Neural cell (in vitro differentiated cells): Measurements from ENCODE around the gene EPB41L5. TPM values are rescaled to one million over a fixed set of nuclear protein-coding genes. Genes with fewer than 3 reads are reported as not detected.

Source experiments
- H2AFZ ChIP-seq: fragments of 200-600, 300-800 bp; sonication (generic), shearing (Covaris generic); 2 replicates; pipeline ENCODE4 v1.6.0; 2014; ENCODE audit warnings: low read depth, mild to moderate bottlenecking, antibody characterized with exemption, low read length, moderate library complexity
- H3F3A ChIP-seq: fragments of 200-600 bp; shearing (Covaris generic); 2 replicates; pipeline ENCODE4 v1.6.1; 2016; ENCODE audit warnings: mild to moderate bottlenecking, moderate library complexity, mixed read lengths, antibody characterized with exemption, low read length; ENCODE audit not compliant: insufficient read depth, poor library complexity, severe bottlenecking
- H3K27ac ChIP-seq: fragments of 200-600, 300-800 bp; sonication (generic), shearing (Covaris generic); 2 replicates; pipeline ENCODE4 v1.5.1; 2014; ENCODE audit warnings: mild to moderate bottlenecking, low read length, moderate library complexity
- H3K27me3 ChIP-seq: fragments of 300-800, 200-600 bp; sonication (generic), shearing (Covaris generic); 2 replicates; pipeline ENCODE4 v1.6.0; 2014; ENCODE audit warnings: mild to moderate bottlenecking, low read depth, low read length, moderate library complexity; ENCODE audit not compliant: insufficient read depth
- H3K36me3 ChIP-seq: fragments of 300-800, 200-600 bp; sonication (generic), shearing (Covaris generic); 2 replicates; pipeline ENCODE4 v1.5.1; 2014; ENCODE audit warnings: mild to moderate bottlenecking, antibody characterized with exemption, low read length, moderate library complexity; ENCODE audit not compliant: insufficient read depth
- H3K4me2 ChIP-seq: fragments of 300-800, 200-600 bp; sonication (generic), shearing (Covaris generic); 2 replicates; pipeline ENCODE4 v1.6.0; 2014; ENCODE audit warnings: mild to moderate bottlenecking, low read length
- H3K4me3 ChIP-seq: fragments of 300-800, 200-600 bp; sonication (generic), shearing (Covaris generic); 2 replicates; pipeline ENCODE4 v1.5.1; 2014; ENCODE audit warnings: mild to moderate bottlenecking, low read length, moderate library complexity
- H3K79me2 ChIP-seq: fragments of 200-600 bp; shearing (Covaris generic); replicated peaks from 2 replicates; pipeline ENCODE4 v1.6.0; 2014; ENCODE audit warnings: mild to moderate bottlenecking, low read length, moderate library complexity; ENCODE audit not compliant: insufficient read depth
- H3K9ac ChIP-seq: fragments of 300-800, 200-600 bp; sonication (generic), shearing (Covaris generic); 2 replicates; pipeline ENCODE4 v1.6.1; 2016; ENCODE audit warnings: mild to moderate bottlenecking, low read length, mixed read lengths
- H3K9me2 ChIP-seq: fragments of 200-600 bp; shearing (Covaris generic); 2 replicates; pipeline ENCODE4 v1.6.1; 2016; ENCODE audit warnings: mild to moderate bottlenecking, low read length, mixed read lengths; ENCODE audit not compliant: insufficient read depth
- H3K9me3 ChIP-seq: fragments of 200-600, 300-800 bp; sonication (generic), shearing (Covaris generic); 2 replicates; pipeline ENCODE4 v1.6.1; 2016; ENCODE audit warnings: mild to moderate bottlenecking, mixed run types, low read length, moderate library complexity, mixed read lengths
- H4K20me1 ChIP-seq: fragments of 200-600 bp; shearing (Covaris generic); 2 replicates; pipeline ENCODE4 v1.6.1; 2016; ENCODE audit warnings: mild to moderate bottlenecking, mixed run types; ENCODE audit not compliant: insufficient read depth
- CTCF ChIP-seq: fragments of 450-650 bp; IDR thresholded peaks from 2 replicates; pipeline ENCODE4 v1.5.1; 2014; ENCODE audit warnings: antibody characterized with exemption, mild to moderate bottlenecking, moderate library complexity; ENCODE audit not compliant: poor library complexity, severe bottlenecking
- EP300 ChIP-seq: fragments of 450-650 bp; conservative IDR thresholded peaks from 2 replicates; pipeline ENCODE4 v1.6.1; 2014; ENCODE audit warnings: antibody characterized with exemption, mild to moderate bottlenecking, moderate library complexity; ENCODE audit not compliant: poor library complexity, severe bottlenecking
- EZH2 ChIP-seq: fragments of 200-600, 300-800 bp; shearing (Covaris generic), sonication (generic); IDR thresholded peaks from 2 replicates; pipeline ENCODE4 v1.6.1; 2014; ENCODE audit warnings: antibody characterized with exemption, low read length, borderline replicate concordance, mild to moderate bottlenecking; ENCODE audit not compliant: insufficient read depth, poor library complexity, severe bottlenecking
- MXI1 ChIP-seq: fragments of 450-650 bp; conservative IDR thresholded peaks from 2 replicates; pipeline ENCODE4 v1.6.1; 2014; ENCODE audit warnings: antibody characterized with exemption, mild to moderate bottlenecking; ENCODE audit not compliant: poor library complexity, severe bottlenecking
- POLR2AphosphoS5 ChIP-seq: IDR thresholded peaks from 2 replicates; pipeline ENCODE4 v1.6.1; 2012
- RAD21 ChIP-seq: fragments of 450-650 bp; conservative IDR thresholded peaks from 2 replicates; pipeline ENCODE4 v1.6.1; 2014; ENCODE audit warnings: antibody characterized with exemption, mild to moderate bottlenecking, moderate library complexity
- REST ChIP-seq: IDR thresholded peaks from 2 replicates; pipeline ENCODE4 v1.6.1; 2012; ENCODE audit warnings: borderline replicate concordance
- SMC3 ChIP-seq: fragments of 450-650 bp; conservative IDR thresholded peaks from 2 replicates; pipeline ENCODE4 v1.6.1; 2014; ENCODE audit warnings: antibody characterized with exemption, mild to moderate bottlenecking, moderate library complexity; ENCODE audit not compliant: poor library complexity
- TAF1 ChIP-seq: IDR thresholded peaks from 2 replicates; pipeline ENCODE4 v1.6.1; 2012; ENCODE audit warnings: low read depth
- polyA plus RNA-seq: library from polyadenylated mRNA; depleted of rRNA; stranded (reverse); fragments of >200 nt; gene quantifications from 2 replicates; pipeline ENCODE4 v1.2.3, GENCODE V29; 2014

The EPB41L5 gene
- polyA plus RNA-seq, 1 donor from 2014 or later, result 32.9 TPM

GRCh38 chr2:120142528-120143219, 129.8 kb downstream of the EPB41L5 start:
- no peak overlapping the region for H3K4me3 ChIP-seq

GRCh38 chr2:120148229-120148628, 135.4 kb downstream of the EPB41L5 start:
- Histone ChIP-seq H4K20me1 (no peaks in the 10 kb centered on the region), H3K36me3 (peaks cover 17% of the 10 kb centered on the region), H3K4me3 (no peak overlapping the region), H3K4me2 (no peak overlapping the region), H3K9me2 (no peaks in the 10 kb centered on the region), H3K79me2 (no peaks in the 10 kb centered on the region), H3K27me3 (no peaks in the 10 kb centered on the region), H3K27ac (no peak overlapping the region), H3K9me3 (peaks cover 5% of the 10 kb centered on the region), H2AFZ (no peak overlapping the region), H3K9ac (no peak overlapping the region), H3F3A (no peaks in the 10 kb centered on the region)
- TF ChIP-seq EZH2, result no peak
- TF ChIP-seq POLR2AphosphoS5, result no peak
- no peak for TF ChIP-seq MXI1
- TF ChIP-seq EP300, result no peak
- TF ChIP-seq SMC3, result no peak
- no peak for TF ChIP-seq RAD21

More at GRCh38 chr2:120142528-120143219, 129.8 kb downstream of the EPB41L5 start:
- Histone ChIP-seq H3F3A (no peaks in the 10 kb centered on the region), H4K20me1 (no peaks in the 10 kb centered on the region), H3K36me3 (peaks cover 9% of the 10 kb centered on the region), H3K9ac (no peak overlapping the region), H3K27ac (no peak overlapping the region), H3K4me2 (no peak overlapping the region), H3K27me3 (no peaks in the 10 kb centered on the region), H3K79me2 (no peaks in the 10 kb centered on the region), H2AFZ (no peak overlapping the region), H3K9me2 (no peaks in the 10 kb centered on the region), H3K9me3 (no peaks in the 10 kb centered on the region)
- TF ChIP-seq MXI1, result no peak
- TF ChIP-seq TAF1, result no peak
- no peak for TF ChIP-seq REST
- no peak for TF ChIP-seq EZH2
- TF ChIP-seq RAD21, result no peak
- no peak for TF ChIP-seq SMC3
- TF ChIP-seq POLR2AphosphoS5, result no peak
- no peak for TF ChIP-seq CTCF
- TF ChIP-seq EP300, result no peak
